EH (cell line): ENCODE results near the gene TNNC1.

ENCODE experiments used
- DNase-seq: peaks from one replicate; pipeline ENCODE4 v3.0.0-alpha.2; 2015; ENCODE audit warnings: low read depth

The TNNC1 gene

DNA sequence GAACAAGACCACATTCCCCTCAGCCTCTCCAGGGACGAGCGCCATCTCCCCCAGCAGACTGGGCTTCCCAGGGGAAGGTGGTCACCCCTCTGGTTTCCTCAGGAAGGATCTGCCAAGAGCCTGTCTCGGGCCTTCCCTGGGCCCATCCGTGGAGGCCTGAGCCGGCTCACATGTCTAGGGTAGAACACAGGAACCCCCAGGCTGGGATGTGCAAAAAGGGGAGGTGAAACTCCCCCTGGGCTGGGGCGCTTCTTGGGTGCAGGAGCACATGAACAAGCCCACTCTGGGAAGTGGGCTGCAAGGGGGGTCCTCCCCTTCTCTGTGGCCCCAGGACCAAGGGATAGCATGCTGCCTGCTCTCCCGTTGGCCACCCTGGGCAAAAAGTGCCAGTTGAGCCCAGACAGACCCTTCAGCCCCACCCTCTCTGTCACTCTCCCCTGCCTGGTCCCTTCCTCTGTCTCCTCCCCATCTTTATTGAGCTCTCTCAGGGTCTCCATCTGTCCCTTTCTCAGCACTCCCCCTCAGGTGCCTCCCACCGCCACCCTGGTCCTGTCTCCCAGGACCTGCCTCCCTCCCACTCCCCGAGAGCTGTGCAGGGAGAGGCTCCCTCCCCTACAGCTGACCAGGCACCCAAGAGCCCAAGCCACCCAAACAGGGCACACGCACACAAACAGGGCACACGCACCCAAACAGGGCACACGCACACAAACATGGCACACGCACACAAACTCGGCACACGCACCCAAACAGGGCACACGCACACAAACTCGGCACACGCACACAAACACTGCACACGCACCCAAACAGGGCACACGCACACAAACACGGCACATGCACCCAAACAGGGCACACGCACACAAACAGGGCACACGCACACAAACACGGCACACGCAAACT is 9.8 kb downstream of the TNNC1 start:
- DNase-seq, result no peak

DNA sequence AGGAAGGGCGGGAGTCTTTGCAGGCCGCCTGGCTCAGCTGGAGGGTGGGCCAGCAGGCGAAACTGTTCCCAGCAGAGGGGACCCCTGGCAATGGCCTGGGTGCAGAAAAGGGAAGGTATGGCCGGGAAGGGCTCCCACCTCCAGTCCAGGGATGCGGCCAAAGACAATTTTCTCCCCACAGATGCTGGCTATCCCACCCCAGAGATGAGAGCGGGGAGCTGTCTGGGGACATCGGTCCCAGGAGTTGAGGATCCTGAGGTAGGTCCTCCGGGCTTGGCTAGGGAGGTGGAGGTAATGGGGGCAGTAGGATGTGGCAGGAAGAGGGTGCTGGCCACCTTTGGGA is 10.6 kb downstream of the TNNC1 start:
- DNase-seq, result no peak

DNA sequence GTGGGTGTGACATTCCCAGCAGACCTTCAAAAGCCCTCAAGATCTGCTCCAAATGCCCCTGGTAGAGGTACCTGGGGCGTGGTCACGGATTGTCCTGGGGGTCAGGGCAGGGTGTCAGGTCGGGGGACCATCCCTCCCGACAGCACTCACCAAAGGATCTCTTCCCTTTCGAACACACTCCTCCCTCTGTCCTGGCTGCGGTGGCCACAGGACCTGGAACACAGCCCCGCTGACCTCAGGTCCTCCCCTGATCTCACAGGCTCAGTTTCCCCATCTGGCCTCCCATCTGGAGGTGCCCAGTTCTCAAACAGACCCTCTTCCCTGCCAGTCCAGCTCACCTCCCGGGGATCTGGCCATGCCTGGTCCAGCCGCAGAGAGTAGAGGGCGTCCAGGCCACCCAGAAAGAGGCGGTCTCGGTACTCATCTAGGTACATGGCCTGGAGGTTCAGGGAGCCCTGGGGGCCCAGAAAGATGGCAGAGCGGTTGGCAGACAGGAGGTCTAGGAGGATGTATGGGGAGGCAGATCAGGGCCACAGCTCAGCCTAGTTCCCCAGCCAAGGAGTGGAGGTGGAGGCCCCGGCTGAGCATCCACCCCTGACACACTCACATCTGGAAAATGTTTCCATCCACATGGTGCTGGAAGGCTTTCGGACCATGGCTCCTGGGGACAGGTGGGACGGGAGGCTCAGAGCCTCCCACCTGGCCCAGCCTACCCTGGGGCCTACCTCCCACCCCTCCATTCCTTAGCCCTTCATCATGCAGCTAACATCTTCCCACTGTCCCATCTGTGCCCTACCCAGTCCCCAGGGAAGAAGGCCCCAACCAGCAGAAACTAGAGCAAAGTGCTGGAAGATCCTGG is 11.2 kb downstream of the TNNC1 start:
- DNase-seq, result no peak

DNA sequence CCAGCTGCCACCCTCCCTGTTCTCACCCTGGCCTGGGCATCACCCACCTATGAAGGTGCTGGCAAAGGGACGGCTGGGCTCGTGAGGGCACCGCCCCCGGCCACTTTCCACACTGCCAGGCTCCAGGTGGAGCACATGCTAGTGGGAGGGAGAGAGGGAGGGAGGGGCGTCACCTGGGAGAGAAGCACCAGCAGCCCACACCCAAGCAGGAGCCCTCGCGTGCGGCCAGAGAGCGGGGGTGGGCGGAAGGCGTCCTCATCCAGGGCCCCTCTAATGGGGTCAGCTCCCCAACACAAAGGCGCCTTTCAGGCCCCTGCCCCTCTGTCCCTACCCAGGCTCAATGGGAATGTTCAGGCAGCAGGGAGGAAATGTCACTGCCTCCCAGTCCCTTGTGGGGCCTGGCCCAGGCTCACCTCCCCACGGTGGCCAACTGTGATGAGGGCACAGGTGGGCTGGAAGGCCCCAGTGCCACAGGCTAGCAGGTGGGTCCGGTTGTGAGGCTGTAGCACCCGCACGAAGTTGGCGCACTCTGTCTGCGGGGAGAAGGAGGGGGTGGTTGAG is 12.0 kb downstream of the TNNC1 start:
- DNase-seq, result no peak

DNA sequence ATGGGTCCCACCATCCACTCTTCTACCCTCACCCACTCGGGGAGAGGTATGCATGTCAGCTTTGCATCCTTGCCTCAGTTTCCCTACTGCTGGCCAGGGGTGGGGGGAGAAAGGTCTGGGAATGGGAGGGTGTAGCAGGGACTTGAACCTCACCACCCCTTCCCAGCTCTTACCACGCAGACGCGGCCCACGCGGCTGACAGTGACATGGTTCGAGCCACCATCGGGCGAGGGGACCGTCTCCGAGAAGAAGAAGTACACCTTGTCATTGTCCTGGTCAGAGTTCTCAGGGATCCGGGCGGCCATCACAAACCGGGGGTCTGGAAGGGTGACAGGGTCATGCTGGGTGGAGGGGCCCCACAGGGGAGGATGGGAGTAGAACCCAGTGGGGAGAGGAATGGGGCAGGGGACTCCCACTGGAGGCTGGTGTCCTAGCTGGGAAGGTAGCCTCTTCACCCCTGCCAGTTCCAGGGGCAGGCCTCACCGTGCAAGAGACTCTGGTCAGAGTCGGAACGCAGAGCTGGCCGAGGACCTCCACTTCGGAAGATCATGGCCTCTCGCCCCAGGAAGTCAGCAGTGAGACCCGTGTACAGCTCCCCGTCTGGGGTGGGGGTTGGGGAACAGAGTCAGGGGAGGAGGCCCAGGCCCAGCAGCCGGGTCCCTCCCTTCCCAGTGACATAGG is 12.6 kb downstream of the TNNC1 start:
- no peak for DNase-seq

DNA sequence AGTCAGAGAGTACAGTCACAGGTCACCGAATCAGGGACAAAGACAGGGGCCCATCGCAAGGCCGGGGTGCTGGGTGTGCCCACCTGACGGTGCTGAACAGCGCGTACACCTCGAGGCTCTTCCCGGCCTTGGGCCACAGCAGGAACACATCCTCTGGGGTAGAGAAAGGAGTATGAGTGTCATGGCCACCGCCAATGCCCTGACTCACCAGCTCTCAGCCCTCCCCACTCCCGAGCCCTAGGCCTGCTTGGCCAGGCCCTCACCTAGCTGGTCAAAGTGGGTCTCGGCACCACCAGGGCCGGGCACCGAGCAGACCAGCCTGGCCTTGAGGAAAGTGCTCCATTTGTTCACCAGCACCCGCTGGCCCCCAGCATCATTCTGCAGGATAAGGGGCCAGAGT is 13.2 kb downstream of the TNNC1 start:
- DNase-seq, result no peak

DNA sequence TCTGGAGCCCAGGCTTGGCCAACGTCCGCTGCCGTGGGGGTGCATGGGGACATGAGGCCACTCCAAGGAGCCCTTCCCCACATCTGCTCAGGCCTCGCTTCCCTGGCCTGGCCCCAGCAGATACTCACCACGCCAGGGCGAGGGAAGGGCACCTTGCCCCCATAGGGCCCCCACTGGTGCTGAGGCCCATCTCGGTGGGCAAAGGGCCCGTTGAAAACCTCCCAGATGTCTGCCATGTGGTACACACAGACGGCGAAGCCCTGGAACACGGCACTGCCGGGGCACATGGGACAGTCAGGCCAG is 13.6 kb downstream of the TNNC1 start:
- no peak for DNase-seq

DNA sequence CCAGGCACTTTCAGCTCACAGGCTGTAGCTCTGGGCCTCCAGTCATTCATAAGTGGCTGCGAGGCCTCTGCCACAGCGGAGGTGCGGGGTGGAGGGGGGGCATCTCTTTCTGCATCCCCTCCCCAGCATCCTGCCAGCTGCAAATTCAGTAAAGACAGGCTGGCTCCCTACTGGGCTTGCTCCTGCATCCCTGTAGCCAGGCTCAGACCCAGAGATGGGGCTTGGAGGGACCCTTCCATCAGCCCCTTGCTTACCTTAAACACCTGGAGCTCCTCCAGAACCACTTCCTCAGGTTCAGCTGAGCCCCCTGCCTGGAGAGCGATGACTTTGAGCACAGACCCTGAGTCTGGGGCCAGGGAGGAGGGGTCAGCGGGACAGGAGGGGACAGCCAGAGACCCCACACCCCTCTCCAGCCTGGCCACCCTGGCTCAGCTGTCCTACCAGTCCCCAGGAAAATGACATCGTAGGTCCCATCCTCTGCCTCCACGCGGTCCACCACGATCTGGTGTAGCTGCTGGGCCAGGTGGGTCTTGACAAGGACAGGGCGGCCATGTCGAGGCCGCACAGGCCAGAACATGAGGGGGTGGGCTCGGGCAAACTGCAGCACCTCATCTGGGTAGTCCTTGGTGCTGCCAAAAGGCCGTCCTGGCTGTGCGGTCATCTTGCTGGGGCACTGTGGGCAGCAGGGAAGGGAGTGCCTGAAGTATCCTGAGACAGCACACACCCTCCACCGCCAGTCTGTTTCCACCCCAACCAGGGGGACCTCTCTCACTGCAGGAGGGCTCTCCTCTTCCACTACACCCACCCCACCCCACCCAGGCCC is 14.2 kb downstream of the TNNC1 start:
- DNase-seq, result no peak

DNA sequence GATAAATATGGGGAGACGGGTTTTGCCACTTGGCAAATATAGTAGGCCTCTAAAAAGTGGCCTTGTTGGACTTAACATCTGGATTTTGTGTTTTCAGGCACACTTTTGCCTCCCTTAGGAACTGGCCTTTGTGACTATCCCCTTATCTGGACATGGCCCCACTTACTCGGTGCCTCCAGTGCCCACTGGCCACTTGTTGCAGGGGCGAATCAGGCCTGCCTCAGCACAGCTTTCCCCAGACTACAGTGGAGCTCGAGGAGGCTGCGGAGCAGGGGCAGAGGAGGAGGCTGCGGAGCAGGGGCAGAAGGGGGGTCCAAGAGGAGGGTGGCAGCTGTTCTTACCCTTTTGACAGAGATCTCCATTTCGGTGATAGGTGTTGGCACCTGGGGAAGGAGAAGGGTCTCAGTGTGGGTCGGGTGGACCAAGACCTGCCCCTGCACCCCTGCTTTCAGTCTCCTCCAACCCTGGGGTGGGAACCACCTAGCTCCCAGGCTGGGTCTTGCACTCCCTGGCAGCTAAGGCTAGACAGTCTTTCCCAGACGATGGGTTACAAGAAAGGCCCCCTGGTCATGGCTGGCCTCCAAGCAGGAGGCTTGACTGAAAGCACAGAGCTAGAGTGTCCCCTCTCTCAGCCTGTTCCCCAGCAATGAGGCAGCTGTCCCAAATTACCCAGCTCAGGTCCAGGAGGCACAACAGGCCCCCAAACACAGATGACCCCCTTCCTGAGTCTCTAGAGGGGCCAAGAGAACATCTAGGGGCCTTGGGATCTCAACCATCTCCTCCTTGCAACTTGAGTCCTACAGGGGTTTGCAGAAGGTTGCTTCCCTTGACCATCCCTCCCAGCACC is 15.0 kb downstream of the TNNC1 start:
- no peak for DNase-seq

DNA sequence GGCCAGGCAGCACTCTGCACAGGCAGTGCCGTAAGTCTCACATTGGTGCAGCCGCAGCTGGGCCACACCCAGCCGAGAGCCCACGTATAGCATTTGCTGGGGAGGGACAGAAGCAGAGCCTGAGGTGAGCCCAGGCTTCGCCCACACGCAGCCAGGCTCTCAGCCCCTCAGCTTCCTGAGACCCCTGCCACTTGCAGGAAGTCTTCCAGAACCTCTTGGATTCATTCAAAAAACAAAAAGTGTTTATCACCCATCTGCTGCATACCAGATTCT is 15.8 kb downstream of the TNNC1 start:
- no peak for DNase-seq

DNA sequence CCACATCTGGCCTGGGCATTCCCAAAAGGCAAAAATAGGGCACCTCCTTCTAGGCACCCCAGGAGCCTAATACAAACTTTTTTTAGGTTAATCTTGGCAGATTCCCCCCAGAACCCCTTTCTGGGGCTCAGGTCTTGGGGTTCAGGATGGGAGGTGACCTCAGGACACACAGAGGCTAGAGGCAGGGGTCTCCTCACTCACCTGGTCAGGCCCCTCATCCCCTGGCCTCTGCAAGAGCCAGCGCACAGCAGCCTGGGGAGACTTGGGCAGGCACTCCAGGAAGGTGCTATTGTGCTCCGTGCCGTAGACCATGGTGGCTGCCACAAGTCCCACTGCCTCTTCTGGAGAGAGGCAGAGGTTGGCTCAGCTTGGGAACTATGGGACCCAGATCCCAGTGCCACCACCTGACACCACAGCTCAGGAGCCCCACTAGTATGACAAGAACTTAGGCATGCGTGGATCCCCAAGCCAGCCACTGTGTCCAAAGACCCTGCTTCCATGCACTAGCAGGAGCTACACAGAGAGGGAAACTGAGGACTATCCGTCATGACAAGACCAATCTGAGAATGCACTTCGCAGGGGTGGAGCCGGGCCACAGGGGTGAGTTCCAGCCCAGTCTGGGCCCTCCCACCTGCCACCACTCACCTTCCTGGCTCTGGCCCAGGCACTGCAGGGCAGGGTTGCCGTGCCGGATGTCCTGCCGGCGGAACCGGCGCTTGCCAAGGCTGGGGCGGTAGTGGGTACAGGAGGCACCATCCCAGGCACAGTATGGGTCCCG is 16.3 kb downstream of the TNNC1 start:
- DNase-seq, result no peak

DNA sequence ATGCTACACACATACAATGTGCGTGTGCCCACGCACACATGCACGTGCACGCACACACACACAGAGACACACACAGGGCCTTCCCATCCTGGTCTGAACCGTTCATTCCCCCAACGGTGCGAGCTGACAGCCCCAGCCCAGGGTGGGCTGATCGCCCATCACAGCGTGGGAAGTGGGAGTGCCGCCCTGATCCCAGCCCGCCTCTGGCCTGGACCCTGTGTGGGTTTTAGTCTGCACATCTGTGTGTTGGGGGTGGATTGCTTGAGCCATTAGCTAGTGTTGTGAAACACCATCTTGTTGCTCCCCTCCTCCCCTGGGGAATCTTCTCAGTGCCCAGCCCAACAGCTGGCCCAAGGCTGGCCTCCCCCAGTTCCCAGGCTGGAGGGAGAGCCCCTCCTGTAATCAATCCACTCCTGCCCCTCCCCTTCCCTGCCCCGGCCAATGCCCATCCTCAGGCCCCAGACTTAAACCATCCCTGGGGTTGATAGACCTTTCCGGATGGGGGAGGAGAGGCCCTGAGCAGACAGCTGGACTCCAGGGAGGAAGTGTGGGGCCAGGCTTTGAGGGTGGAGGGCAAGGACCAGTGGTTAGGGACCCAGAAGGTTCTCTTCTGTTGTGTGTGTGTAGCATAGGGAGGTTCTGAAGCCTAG is 17.2 kb downstream of the TNNC1 start:
- peak; percentile 30 for DNase-seq

DNA sequence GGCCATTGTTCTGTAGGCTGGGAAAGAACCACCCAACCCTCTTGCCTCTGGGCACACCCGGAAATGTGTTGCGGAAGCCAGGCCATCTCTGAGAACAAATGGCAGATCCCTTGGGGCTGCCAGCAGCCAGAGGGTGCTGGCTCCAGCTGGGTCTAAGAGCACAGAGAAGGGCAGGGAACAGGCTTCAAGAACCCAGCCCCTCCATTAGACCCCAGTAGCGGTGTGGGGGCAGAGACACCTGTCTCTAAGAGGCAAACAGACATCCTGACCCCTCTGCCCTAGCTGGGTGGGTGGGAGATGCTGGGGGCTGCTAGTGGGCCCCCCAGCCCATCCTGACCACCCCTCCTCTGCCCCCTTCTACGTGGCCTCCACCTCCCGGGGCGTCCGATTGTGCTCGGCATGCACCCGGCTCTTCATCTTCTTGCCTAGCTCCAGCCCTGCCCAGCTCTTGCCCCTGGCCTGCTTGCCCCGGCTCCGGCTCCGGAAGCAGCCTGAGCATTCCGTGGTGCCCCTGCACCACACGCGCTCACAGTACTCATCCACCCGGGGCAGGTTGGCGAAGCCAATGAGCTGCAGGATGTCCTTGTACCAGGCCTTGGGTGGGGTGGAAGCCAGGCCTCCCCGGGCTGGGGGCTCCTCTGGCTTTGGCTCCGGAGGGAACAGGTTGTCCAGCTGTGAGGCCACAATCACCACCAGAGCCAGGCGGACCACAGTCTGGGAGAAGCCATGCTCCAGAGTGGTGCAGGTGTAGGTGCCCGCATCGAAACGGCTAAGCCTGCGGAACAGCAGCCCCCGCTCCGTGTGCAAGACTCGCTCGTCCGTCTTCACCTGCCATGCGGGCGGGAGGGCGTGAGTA is 18.4 kb downstream of the TNNC1 start:
- DNase-seq, result no peak

DNA sequence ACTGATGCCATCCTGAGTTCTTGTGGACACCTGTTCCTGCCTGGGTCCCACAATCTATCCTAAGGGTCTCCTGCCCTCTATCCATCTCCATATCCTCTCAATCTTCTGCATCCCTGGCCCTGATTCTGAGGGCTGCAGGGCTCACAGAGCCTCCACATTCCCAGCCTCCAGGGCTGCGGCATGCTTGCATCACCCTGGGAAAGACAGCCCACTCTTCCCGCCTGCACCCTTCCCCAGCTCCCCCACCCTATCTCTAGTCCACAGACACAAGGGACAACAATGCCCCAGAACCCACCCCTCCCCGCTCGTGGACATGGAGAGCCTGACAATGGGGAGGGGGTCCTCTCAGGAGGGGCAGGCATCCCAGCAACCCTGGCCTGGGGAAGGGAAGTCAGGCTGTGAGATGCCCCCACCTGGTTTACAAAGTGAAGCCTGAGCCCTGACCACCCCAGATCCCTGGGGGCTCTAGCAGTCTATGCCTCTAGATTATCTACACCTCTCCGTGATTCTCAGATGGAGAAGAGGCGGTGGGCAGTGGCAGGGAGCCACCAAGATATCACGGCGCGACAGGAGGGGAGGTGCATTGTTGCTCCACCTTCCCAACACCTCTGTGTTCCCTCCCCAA is 19.2 kb downstream of the TNNC1 start:
- DNase-seq, result no peak

DNA sequence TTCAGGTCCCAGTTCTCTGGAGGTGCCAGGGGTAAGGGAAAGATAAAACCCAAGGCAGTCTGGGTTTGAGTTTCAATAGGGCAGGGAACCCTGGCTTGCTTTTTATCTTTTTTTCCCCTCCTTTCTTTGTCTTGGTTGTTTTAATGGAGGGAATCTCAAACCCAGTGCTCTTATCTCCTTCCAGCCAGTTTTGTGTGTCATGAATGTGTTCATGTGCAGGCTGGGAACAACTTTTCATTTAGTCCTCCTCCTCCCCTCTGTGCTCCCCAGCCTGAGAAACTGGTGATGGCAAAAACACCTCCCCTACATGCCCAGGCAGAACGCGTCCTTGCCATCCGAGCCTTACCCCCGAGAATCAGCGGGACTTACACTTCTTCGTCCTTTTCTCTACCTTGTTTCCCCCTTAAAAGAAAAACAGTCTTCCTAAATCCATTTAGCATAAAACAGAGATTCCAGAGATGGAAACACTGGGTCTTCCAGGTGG is 19.8 kb downstream of the TNNC1 start:
- no peak for DNase-seq

DNA sequence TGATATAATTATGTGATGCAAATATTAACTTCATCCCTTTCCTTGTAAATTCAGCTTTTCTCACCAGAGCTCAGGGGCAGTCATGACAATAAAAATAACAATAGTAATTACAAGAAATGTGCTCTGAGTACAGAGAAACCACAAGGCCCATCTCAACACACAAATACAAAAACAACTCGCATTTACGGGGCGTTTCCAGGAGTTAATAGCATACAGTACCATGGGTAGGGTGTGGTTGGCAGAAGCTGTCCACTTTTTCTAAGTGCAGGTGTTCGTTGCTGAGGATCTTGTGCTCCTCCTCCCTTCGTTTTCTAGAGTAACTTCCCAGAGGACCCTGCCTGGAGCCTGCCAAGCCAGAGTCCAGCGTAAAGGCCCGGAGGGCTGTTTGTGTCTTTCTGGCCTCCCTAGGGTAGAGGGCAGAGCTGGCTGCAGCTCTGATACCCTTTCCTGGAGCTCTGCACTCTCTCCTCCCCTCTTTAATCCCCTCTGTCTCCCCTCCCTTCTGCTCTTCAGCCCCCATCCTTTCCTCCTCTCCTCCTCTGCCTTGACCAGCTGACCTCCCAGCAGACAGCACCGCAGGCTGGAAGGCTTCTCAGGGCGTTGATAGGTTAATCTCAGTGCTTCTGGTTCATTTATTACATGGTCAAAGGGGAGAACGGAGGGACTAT is 20.4 kb downstream of the TNNC1 start:
- DNase-seq, result no peak

DNA sequence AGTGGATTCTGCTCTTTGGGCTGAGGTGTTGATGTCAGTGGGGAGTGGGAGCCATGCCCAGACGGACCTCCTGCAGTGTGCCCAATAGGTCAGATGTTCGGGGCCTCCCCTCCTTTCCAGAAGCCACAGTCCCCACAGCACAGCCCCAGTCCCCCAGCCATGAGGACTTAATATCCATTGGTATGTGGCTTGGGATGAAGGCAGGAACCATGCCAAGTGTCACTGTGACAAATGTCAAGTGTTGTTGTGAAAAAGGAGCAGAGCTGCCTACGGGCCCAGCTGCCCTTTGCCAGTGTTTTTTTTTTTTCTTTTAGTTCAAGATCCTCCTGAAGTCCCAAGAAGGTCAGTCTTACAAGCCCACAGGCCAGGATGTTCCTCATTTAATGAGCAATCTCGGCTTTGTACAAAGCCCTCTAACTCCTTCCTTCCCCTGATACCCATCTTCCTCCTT is 21.1 kb downstream of the TNNC1 start:
- no peak for DNase-seq
